DMS153 treated with DMSO at 0.1 percent for 48 hours (cell line): ENCODE measurements around the gene KLHL11.
A peak's percentile ranks its signal among the peaks of the same experiment; 100 is the strongest.

Source experiments
- DNase-seq: peaks from one replicate; lab custom pipeline; 2025; ENCODE audit not compliant: unreplicated experiment; lab: John Stamatoyannopoulos, UW

The KLHL11 gene

GRCh38 chr17:41864836-41865595 is at the start of gene KLHL11:
Gene KLHL11, minus strand, starts transcription at chr17:41865423. Its CDS starts 53 bp downstream, at chr17:41865370.
- DNase-seq, result peak; percentile 61

GRCh38 chr17:41915020-41915419 is 49.8 kb upstream of the KLHL11 start:
- no peak for DNase-seq

- DNase-seq, result no peak
These were observed 49.1 kb upstream of the KLHL11 start for GRCh38 chr17:41914358-41914766.

- no peak for DNase-seq
These were observed 48.6 kb upstream of the KLHL11 start for GRCh38 chr17:41913798-41914197.

- DNase-seq, result no peak
These were observed 47.7 kb upstream of the KLHL11 start for GRCh38 chr17:41912925-41913324.

GRCh38 chr17:41910701-41911391 is 45.6 kb upstream of the KLHL11 start:
- no peak for DNase-seq

GRCh38 chr17:41909088-41909487 is 43.9 kb upstream of the KLHL11 start:
- no peak for DNase-seq

- DNase-seq, result no peak
These were observed 42.7 kb upstream of the KLHL11 start for GRCh38 chr17:41907633-41908539.

GRCh38 chr17:41907185-41907556 is 41.9 kb upstream of the KLHL11 start:
- DNase-seq, result no peak

GRCh38 chr17:41906465-41907184 is 41.4 kb upstream of the KLHL11 start:
- DNase-seq, result no peak

- no peak for DNase-seq
These were observed 39.9 kb upstream of the KLHL11 start for GRCh38 chr17:41905172-41905571.

GRCh38 chr17:41904242-41904841 is 39.1 kb upstream of the KLHL11 start:
- no peak for DNase-seq

GRCh38 chr17:41901646-41902045 is 36.4 kb upstream of the KLHL11 start:
- no peak for DNase-seq

GRCh38 chr17:41896726-41897125 is 31.5 kb upstream of the KLHL11 start:
- DNase-seq, result no peak

GRCh38 chr17:41895617-41896016 is 30.4 kb upstream of the KLHL11 start:
- no peak for DNase-seq

- DNase-seq, result no peak
These were observed 29.6 kb upstream of the KLHL11 start for GRCh38 chr17:41894791-41895331.

GRCh38 chr17:41893384-41893783 is 28.2 kb upstream of the KLHL11 start:
- DNase-seq, result no peak

GRCh38 chr17:41892021-41892376 is 26.8 kb upstream of the KLHL11 start:
- no peak for DNase-seq

- DNase-seq, result no peak
These were observed 26.2 kb upstream of the KLHL11 start for GRCh38 chr17:41891135-41892020.
